Activated CD4-positive, alpha-beta memory T cell treated with anti-CD3 and anti-CD28 coated beads for 36 hours (primary cell): ENCODE data around the gene RUBCNL. TPM values are rescaled to one million over a fixed set of nuclear protein-coding genes. Genes with fewer than 3 reads are reported as not detected.

Experiments
- CTCF ChIA-PET: fragments of 350-600 bp; sonication (Branson Sonifier 250); formaldehyde crosslinking; loops from one replicate; lab custom pipeline; 2021; ENCODE audit warnings: antibody characterized with exemption, inconsistent platforms; lab: Charles Lee
- POLR2A ChIA-PET: fragments of 350-600 bp; sonication (Branson Sonifier 250); formaldehyde crosslinking; loops from one replicate; lab custom pipeline; 2021; ENCODE audit warnings: antibody characterized with exemption; lab: Charles Lee
- DNase-seq: peaks from one replicate; pipeline ENCODE4 v3.0.0-alpha.2; 2020
- H3K27ac Mint-ChIP-seq: one replicate; pipeline ENCODE4 v1.8.0; 2021; ENCODE audit warnings: mixed read lengths
- H3K27me3 Mint-ChIP-seq: one replicate; pipeline ENCODE4 v1.8.0; 2021; ENCODE audit warnings: mixed read lengths
- H3K36me3 Mint-ChIP-seq: one replicate; pipeline ENCODE4 v1.8.0; 2021; ENCODE audit warnings: mixed read lengths
- H3K4me1 Mint-ChIP-seq: one replicate; pipeline ENCODE4 v1.8.0; 2021; ENCODE audit warnings: low read depth, mixed read lengths
- H3K4me3 Mint-ChIP-seq: one replicate; pipeline ENCODE4 v1.8.0; 2021; ENCODE audit warnings: mild to moderate bottlenecking, mixed read lengths
- H3K9me3 Mint-ChIP-seq: one replicate; pipeline ENCODE4 v1.8.0; 2021; ENCODE audit warnings: mixed read lengths
- intact Hi-C: fragments of 100-400 bp; cut with micrococcal nuclease; formaldehyde crosslinking; loops from one replicate; pipeline ENCODE4 v1.15.1; 2023
- total RNA-seq, 2 experiments: library from RNA; stranded (reverse); gene quantifications; one replicate each; pipeline ENCODE4 v1.2.3, GENCODE V29; 2021

Gene RUBCNL
- total RNA-seq, 2 experiments from 2014 or later, result 0.73 to 0.74 TPM

DNA sequence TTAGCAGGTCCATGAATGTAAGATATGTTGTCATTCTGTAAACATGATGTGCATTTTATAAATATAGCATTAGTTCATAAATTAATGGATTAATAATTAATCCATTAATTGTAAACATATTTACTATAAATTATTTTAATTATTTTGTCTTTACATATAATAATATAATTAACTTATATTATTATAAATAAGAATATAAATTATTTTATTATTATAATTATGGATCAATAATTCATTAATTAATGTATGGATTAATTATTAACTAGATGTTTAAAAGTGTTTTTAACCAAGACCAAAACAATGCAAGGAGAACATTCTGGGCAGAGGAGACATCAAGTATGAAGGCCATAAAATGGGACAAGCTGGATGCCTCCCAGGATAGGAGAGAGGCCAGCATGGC, 72.0 kb downstream of the RUBCNL start:
- peaks cover under 1% of the 10 kb centered on the region for H3K9me3 Mint-ChIP-seq
- ChIA-PET POLR2A (interaction anchor here (1.0 kb wide), 1 partner anchor 19 kb away, joined by 4 read pairs; no protein-coding TSS in a partner anchor), CTCF (interaction anchor here (1.0 to 1.8 kb wide), 2 partner anchors 25 to 27 kb away, joined by 4 read pairs; no protein-coding TSS in a partner anchor)
- no peaks in the 10 kb centered on the region for H3K27me3 Mint-ChIP-seq
- peaks cover 7% of the 10 kb centered on the region for H3K36me3 Mint-ChIP-seq
- no peak for DNase-seq
- no peak overlapping the region for H3K4me3 Mint-ChIP-seq
- intact Hi-C loops, result no loop called here
- peaks cover 13% of the 10 kb centered on the region for H3K4me1 Mint-ChIP-seq
- no peak overlapping the region for H3K27ac Mint-ChIP-seq

DNA sequence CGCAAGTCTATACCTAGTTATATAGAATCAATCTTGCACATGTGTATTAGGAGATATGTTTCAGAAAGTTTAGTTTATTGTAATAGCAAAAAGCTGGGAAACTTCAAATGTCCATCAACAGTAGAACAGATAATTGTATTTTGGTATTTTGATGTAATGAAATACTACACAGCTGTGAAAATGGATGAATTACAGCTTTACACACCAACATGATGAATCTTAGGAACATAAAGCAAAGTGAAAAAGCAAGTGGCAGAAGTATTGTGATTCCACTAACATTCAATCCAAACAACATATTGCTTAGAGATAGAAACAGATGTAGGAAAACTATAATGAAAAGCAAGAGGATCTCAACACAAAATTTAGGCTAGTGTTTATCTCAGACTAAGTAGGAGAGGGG, 72.5 kb downstream of the RUBCNL start:
- POLR2A ChIA-PET, result no interaction called here
- Mint-ChIP-seq H3K36me3 (peaks cover 7% of the 10 kb centered on the region), H3K27me3 (no peaks in the 10 kb centered on the region)

DNA sequence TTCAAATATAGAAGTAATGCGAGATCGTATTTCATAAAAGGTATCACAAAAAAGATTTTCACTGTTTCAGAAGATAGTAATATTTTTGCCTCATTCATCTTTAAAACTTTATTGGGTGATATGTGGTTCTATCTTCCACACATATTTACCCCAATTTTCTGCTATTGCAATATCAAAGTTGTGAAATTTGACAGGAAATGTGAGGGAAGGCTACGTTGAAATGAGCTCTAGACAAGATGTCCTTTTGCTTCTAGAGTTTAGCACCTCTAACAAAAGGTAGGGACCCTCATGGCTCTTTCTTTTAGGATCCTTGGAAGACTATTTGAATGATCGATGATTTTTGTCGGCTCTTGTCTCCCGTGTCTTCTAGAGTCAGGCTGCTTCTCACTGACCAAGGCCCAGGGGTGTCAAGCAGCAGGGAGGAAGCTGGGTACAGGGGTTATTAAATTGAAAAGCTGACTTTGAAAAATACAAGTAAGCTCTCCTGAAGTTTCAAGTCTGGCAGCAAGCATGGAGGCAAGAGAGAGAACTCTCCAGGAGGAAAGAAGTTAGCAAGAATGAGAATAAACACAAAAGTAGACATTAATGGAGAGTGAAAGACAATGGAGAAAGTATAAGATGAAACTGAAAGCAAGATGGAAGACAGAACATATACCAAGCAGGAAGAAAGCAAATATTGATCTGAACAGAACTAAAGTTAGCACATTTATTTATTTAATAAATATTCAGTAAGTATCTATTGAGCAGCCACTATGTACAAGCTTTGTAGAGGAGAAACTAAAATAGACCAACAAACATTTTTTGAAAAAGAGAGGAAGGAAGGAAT, 73.4 kb downstream of the RUBCNL start:
- Mint-ChIP-seq H3K9me3 (peaks cover 3% of the 10 kb centered on the region), H3K36me3 (peaks cover 7% of the 10 kb centered on the region), H3K27me3 (no peaks in the 10 kb centered on the region), H3K4me1 (peaks cover 15% of the 10 kb centered on the region), H3K4me3 (no peak overlapping the region), H3K27ac (no peak overlapping the region)
- CTCF ChIA-PET, result interaction anchor here (0.6 to 1.8 kb wide), 3 partner anchors 17 to 66 kb away, joined by 3 to 4 read pairs (median 4); no protein-coding TSS in a partner anchor
- no peak for DNase-seq
- intact Hi-C loops, result no loop called here
- POLR2A ChIA-PET, result no interaction called here

More for the DNA sequence above, 72.5 kb downstream of the RUBCNL start:
- intact Hi-C loops, result no loop called here
- no peak overlapping the region for H3K27ac Mint-ChIP-seq
- no peak overlapping the region for H3K4me3 Mint-ChIP-seq
- CTCF ChIA-PET, result interaction anchor here (1.0 to 1.8 kb wide), 3 partner anchors 18 to 27 kb away, joined by 4 read pairs; no protein-coding TSS in a partner anchor
- peaks cover 15% of the 10 kb centered on the region for H3K4me1 Mint-ChIP-seq
- H3K9me3 Mint-ChIP-seq, result peaks cover 3% of the 10 kb centered on the region
- no peak for DNase-seq

DNA sequence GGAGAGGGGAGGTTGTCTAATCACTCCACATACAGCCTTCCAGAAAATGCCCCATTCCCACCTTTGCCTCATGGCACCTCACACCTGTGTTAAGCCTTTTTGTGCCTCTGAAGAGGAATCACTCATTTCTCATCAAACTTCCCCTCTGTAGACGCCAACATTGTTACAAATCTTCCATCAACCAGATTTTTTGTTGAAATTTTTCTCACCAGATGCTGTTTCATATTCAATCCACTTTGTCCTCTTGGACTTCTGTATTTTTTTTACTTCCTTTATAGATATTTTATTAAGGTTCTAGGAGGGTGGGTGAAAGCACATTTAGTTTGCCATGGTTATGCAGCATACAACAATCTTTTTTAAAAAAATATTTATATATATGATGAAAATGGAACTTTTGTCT, 74.0 kb downstream of the RUBCNL start:
- intact Hi-C loops, result no loop called here

DNA sequence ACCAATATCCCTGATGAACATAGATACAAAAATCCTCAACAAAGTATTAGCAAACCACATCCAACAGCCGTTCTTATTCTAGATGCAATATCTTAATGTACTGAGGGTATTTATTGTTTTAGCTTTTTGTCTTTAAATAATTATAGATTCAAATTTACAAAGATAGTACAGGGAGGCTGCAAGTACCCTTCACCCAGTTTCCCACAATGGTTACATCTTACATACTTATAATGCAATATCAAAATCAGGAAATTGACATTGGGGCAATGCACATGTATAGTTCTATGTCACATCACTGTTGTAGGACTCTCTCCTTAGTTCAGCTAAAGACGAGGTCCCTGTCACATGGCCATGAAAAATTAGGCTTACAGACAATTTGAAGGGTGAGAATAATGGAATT, 75.8 kb downstream of the RUBCNL start:
- POLR2A ChIA-PET, result no interaction called here
- no peak overlapping the region for H3K4me3 Mint-ChIP-seq

More for the DNA sequence above, 74.0 kb downstream of the RUBCNL start:
- Mint-ChIP-seq H3K36me3 (peaks cover 7% of the 10 kb centered on the region), H3K27me3 (no peaks in the 10 kb centered on the region), H3K4me3 (no peak overlapping the region), H3K27ac (no peak overlapping the region), H3K9me3 (peaks cover 3% of the 10 kb centered on the region), H3K4me1 (peaks cover 15% of the 10 kb centered on the region)
- POLR2A ChIA-PET, result no interaction called here
- CTCF ChIA-PET, result interaction anchor here (1.7 kb wide), 1 partner anchor 17 kb away, joined by 4 read pairs; no protein-coding TSS in a partner anchor
- no peak for DNase-seq

DNA sequence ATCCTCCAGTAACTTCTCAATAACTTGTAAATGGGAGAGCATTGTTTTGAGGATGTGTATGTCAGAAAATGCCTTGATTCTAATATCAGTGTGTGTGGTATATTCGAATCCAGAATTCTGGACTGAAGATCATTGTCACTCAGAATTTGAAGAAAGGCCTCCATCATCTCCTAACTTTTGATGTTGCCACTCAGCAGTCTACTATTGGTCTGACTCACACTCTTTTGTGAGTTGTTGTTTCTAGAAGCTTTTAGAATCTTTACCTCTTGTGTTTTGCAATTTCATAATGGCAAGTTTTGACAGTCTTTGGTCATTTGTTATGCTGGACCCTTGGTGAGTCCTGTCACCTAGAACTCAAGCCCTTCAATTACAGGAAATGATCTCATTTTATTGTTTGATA, 77.0 kb downstream of the RUBCNL start:
- ChIA-PET CTCF (no interaction called here), POLR2A (no interaction called here)
- H3K27ac Mint-ChIP-seq, result no peak overlapping the region
- no peak for DNase-seq
- H3K9me3 Mint-ChIP-seq, result peaks cover 3% of the 10 kb centered on the region
- no peaks in the 10 kb centered on the region for H3K27me3 Mint-ChIP-seq
- no peak overlapping the region for H3K4me3 Mint-ChIP-seq
- intact Hi-C loops, result no loop called here
- H3K36me3 Mint-ChIP-seq, result peaks cover 7% of the 10 kb centered on the region
- peaks cover 11% of the 10 kb centered on the region for H3K4me1 Mint-ChIP-seq

More for the DNA sequence above, 75.8 kb downstream of the RUBCNL start:
- no peak for DNase-seq
- H3K27me3 Mint-ChIP-seq, result no peaks in the 10 kb centered on the region
- peaks cover 7% of the 10 kb centered on the region for H3K36me3 Mint-ChIP-seq
- H3K4me1 Mint-ChIP-seq, result peaks cover 15% of the 10 kb centered on the region
- H3K9me3 Mint-ChIP-seq, result peaks cover 3% of the 10 kb centered on the region
- no peak overlapping the region for H3K27ac Mint-ChIP-seq
- CTCF ChIA-PET, result interaction anchor here (0.6 to 0.7 kb wide), 2 partner anchors 10 to 15 kb away, joined by 3 read pairs; no protein-coding TSS in a partner anchor
- intact Hi-C loops, result no loop called here

DNA sequence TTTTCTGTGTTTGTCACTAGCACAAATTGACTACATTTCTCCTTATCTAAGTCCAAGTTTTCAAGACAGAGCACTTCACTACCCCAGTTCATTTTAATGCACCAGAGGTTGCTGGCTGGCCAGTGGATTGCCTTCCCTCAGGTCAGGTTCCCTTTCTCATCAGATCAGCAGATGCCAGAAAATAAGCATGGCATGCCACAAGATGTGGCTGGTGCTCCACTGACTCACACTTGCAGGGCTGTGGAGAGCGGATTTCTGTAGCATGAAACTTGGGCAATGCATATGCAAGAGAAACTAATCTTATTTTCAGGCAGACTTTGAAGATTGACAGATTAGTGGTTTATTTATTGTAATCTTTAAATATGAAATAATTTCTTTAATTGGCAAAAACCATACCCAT, 79.5 kb downstream of the RUBCNL start:
- Mint-ChIP-seq H3K4me3 (no peak overlapping the region), H3K27me3 (no peaks in the 10 kb centered on the region), H3K36me3 (peaks cover 3% of the 10 kb centered on the region), H3K4me1 (peaks cover 8% of the 10 kb centered on the region), H3K9me3 (peaks cover 3% of the 10 kb centered on the region), H3K27ac (no peak overlapping the region)
- intact Hi-C loops, result no loop called here
- no peak for DNase-seq
- ChIA-PET POLR2A (no interaction called here), CTCF (no interaction called here)

DNA sequence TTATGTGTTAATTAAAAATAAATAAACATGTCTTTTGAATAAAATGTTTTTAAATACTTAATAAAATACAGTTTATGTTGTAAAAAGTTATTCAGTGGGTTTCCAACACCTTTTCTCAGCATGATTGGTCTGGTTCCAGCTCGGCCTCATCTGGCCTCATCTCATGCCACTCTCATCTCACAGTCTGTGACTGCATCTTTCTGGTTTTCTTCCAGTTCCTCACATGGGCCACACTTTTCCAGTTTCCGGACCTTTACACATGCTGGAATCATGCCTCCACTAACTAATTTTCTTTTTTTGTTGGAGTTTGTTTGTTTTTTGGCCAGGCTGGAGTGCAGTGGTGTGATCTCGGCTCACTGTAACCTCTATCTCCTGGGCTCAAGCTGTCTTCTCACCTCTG, 82.5 kb downstream of the RUBCNL start:
- ChIA-PET CTCF (interaction anchor here (1.6 kb wide), 1 partner anchor 16 kb away, joined by 5 read pairs; no protein-coding TSS in a partner anchor), POLR2A (no interaction called here)
- no peaks in the 10 kb centered on the region for H3K27me3 Mint-ChIP-seq
- DNase-seq, result no peak
- no peak overlapping the region for H3K4me3 Mint-ChIP-seq
- H3K27ac Mint-ChIP-seq, result no peak overlapping the region
- peaks cover under 1% of the 10 kb centered on the region for H3K36me3 Mint-ChIP-seq
- H3K4me1 Mint-ChIP-seq, result peaks cover 6% of the 10 kb centered on the region
- peaks cover 7% of the 10 kb centered on the region for H3K9me3 Mint-ChIP-seq
- intact Hi-C loops, result no loop called here

DNA sequence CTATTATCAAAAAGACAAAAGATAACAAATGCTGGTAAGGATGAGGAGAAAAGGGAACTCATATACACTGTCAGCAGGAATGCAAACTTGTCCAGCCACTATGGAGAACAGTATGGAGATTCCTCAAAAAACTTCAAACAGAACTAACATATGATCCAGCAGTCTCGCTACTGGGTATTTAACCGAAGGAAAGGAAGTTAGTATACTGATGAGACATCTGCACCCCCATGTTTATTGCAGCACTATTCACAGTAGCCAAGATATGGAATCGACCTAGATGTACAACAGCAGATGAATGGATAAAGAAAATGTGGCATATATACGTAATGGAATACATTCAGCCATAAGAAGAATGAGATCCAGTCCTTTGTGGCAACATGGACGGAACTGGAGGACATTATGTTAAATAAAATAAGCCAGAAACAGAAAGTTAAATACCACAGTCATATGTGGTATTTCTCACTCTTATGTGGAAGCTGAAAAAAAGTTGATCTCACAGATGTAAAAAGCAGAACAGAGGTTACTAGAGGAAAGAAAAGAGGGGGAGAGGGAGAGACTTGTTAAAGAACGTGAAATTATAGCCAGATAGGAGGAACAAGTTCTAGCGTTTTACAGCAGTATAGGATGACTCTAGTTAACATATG, 83.2 kb downstream of the RUBCNL start:
- POLR2A ChIA-PET, result no interaction called here
- Mint-ChIP-seq H3K9me3 (peaks cover 9% of the 10 kb centered on the region), H3K36me3 (peaks cover 1% of the 10 kb centered on the region), H3K4me3 (peak overlapping the region; percentile 0), H3K27me3 (no peaks in the 10 kb centered on the region), H3K27ac (no peak overlapping the region), H3K4me1 (peaks cover 10% of the 10 kb centered on the region)
- CTCF ChIA-PET, result interaction anchor here (1.6 kb wide), 1 partner anchor 17 kb away, joined by 5 read pairs; no protein-coding TSS in a partner anchor
- no peak for DNase-seq
- intact Hi-C loops, result no loop called here

DNA sequence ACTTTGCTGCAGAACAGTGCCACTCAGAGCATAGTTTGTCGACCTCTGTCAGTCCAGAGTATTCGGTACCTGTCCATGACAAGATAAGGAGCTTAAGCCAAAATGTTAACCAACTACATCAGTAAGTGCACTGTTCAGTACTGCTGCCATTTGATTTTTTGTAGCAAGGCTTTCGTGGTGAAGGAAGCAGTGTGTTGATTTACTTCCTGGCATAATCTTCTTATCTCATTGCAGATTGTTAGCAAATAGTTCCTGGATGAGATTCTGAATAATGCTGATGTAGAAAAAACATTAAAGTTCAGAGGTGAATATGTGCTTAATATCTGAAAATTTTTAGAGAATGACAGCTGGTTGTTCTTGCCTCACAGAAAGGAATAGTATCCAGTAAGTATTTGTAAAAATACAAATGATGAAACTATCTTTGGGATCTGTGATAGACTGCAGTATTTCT, 89.7 kb downstream of the RUBCNL start:
- H3K27ac Mint-ChIP-seq, result peak overlapping the region; percentile 93
- H3K4me1 Mint-ChIP-seq, result peaks cover 47% of the 10 kb centered on the region
- ChIA-PET CTCF (interaction anchor here (0.8 to 2.9 kb wide), 3 partner anchors 24 to 171 kb away, joined by 3 to 17 read pairs (median 7); no protein-coding TSS in a partner anchor), POLR2A (no interaction called here)
- peaks cover 1% of the 10 kb centered on the region for H3K36me3 Mint-ChIP-seq
- intact Hi-C loops, result loop anchor here (2.0 to 10.0 kb wide), 3 partner anchors 125 to 1857 kb away; partner anchors contain the start of gene ZC3H13
- no peak for DNase-seq
- no peak overlapping the region for H3K4me3 Mint-ChIP-seq
- peaks cover 8% of the 10 kb centered on the region for H3K9me3 Mint-ChIP-seq
- no peaks in the 10 kb centered on the region for H3K27me3 Mint-ChIP-seq

DNA sequence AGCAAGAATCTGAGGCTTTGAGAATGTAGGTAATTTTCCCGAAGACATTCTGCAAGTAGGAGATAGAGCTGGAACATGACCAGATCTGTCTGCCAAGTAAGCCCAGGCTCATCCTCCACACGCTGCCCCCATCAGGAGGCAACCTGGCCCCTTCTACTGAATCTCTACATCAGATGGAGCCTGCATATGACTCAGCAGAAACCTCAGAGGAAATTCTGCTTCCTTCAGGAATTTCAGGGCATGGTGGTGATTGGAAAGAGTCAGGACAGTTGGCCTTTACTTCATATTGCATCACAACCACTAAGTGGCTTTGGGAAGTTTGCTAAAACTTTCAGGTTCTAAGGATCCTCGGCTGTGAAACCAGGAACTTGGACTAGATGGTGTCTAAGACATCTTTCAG, 90.1 kb downstream of the RUBCNL start:
- Mint-ChIP-seq H3K27me3 (no peaks in the 10 kb centered on the region), H3K4me3 (no peak overlapping the region), H3K9me3 (peaks cover 5% of the 10 kb centered on the region), H3K27ac (peak overlapping the region; percentile 93), H3K36me3 (peaks cover 1% of the 10 kb centered on the region), H3K4me1 (peaks cover 47% of the 10 kb centered on the region)
- ChIA-PET POLR2A (interaction anchor here (0.9 kb wide), 1 partner anchor 36 kb away, joined by 3 read pairs; no protein-coding TSS in a partner anchor), CTCF (interaction anchor here (0.9 to 2.9 kb wide), 4 partner anchors 15 to 125 kb away, joined by 3 to 17 read pairs (median 6); no protein-coding TSS in a partner anchor)
- intact Hi-C loops, result loop anchor here (1.0 to 10.0 kb wide), 7 partner anchors 24 to 1858 kb away; partner anchors contain the start of genes LCP1 and ZC3H13
- no peak for DNase-seq
